Suprapubic skin (tissue), 4 donors: Measurements from ENCODE around the gene LRRC2. TPM values are rescaled to one million over a fixed set of nuclear protein-coding genes. Genes with fewer than 3 reads are reported as not detected.

Source experiments
- DNase-seq, 2 donors: peaks; one replicate each; pipeline ENCODE4 v3.0.0-alpha.2; 2019; ENCODE audit warnings: low spot score in 2 of 2
- H3K27ac ChIP-seq: fragments of 200-600 bp; sonication (generic); one replicate; pipeline ENCODE4 v1.5.1; 2019
- H3K27me3 ChIP-seq: fragments of 200-600 bp; sonication (generic); one replicate; pipeline ENCODE4 v1.5.1; 2019
- H3K36me3 ChIP-seq: fragments of 200-600 bp; sonication (generic); one replicate; pipeline ENCODE4 v1.5.1; 2019
- H3K4me1 ChIP-seq: fragments of 200-600 bp; sonication (generic); one replicate; pipeline ENCODE4 v1.5.1; 2019
- H3K4me3 ChIP-seq: fragments of 200-600 bp; sonication (generic); one replicate; pipeline ENCODE4 v1.5.1; 2019; ENCODE audit warnings: mild to moderate bottlenecking
- H3K9me3 ChIP-seq: fragments of 200-600 bp; sonication (generic); one replicate; pipeline ENCODE4 v1.5.1; 2019
- CTCF ChIP-seq, 2 donors: fragments of 200-600 bp in 1 of 2; fragments of 450-650 bp in 1 of 2; sonication (generic) in 1 of 2; IDR thresholded peaks; one replicate each; pipeline ENCODE4 v1.5.1; 2016 to 2019; ENCODE audit warnings: antibody characterized with exemption in 2 of 2, mild to moderate bottlenecking in 1 of 2, moderate library complexity in 1 of 2
- EP300 ChIP-seq: sonication (generic); formaldehyde crosslinking; IDR thresholded peaks from one replicate; pipeline ENCODE4 v1.6.1; 2017; ENCODE audit warnings: antibody characterized with exemption
- POLR2A ChIP-seq, 2 donors: fragments of 450-650 bp; IDR thresholded peaks; one replicate each; pipeline ENCODE4 v1.6.1; 2017; ENCODE audit warnings: antibody characterized with exemption in 2 of 2, mild to moderate bottlenecking in 2 of 2, moderate library complexity in 2 of 2
- POLR2AphosphoS5 ChIP-seq, 3 donors: sonication (generic); formaldehyde crosslinking; IDR thresholded peaks; one replicate each; pipeline ENCODE4 v1.6.1; 2017; ENCODE audit warnings: antibody characterized with exemption in 3 of 3
- WGBS: methylation state at CpG from one replicate; pipeline ENCODE4 v1.1.5; 2018; 5-methylcytosine and 5-hydroxymethylcytosine counted together
- total RNA-seq, 4 donors: library from RNA; depleted of rRNA; stranded (reverse); fragments of >200 nt; gene quantifications; one replicate each; pipeline ENCODE4 v1.1.0, GENCODE V29; 2016

The LRRC2 gene
- total RNA-seq, 4 donors from 2014 or later, result 0.83 to 3.7 (median 2.6) TPM

DNA sequence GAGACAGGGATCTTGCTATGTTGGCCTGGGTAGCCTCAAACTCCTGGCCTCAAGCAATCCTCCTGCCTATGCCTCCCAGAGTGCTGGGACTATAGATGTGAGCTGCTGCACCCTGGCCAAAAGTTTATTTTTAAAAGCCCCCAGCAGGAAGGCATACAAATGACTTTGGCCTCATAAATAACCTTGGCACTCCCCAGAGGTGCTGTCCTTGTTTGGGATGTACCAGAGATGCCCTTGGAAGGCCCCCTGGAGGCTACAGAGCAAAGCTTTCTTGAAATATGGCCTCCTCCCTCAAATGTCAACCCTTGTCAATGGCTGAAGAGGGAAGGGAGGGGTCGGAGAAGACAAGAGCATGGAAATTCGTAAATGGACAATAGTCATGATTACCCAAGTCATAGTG lies 82.3 kb downstream of the LRRC2 start:
- no peaks in the 10 kb centered on the region for H3K9me3 ChIP-seq
- DNase-seq, result no peak
- H3K4me3 ChIP-seq, result no peak overlapping the region
- no peak for TF ChIP-seq CTCF (IDR thresholded peaks at IDR 0.05)
- no peak for TF ChIP-seq POLR2AphosphoS5 (IDR thresholded peaks at IDR 0.05)
- no peak for TF ChIP-seq POLR2A (IDR thresholded peaks at IDR 0.05)
- TF ChIP-seq EP300, result no peak
- H3K36me3 ChIP-seq, result no peaks in the 10 kb centered on the region
- WGBS, result 88% methylated on average over 2 of the region's 2 CpGs
- no peak overlapping the region for H3K27ac ChIP-seq
- peaks cover 5% of the 10 kb centered on the region for H3K4me1 ChIP-seq
- peaks cover 3% of the 10 kb centered on the region for H3K27me3 ChIP-seq

DNA sequence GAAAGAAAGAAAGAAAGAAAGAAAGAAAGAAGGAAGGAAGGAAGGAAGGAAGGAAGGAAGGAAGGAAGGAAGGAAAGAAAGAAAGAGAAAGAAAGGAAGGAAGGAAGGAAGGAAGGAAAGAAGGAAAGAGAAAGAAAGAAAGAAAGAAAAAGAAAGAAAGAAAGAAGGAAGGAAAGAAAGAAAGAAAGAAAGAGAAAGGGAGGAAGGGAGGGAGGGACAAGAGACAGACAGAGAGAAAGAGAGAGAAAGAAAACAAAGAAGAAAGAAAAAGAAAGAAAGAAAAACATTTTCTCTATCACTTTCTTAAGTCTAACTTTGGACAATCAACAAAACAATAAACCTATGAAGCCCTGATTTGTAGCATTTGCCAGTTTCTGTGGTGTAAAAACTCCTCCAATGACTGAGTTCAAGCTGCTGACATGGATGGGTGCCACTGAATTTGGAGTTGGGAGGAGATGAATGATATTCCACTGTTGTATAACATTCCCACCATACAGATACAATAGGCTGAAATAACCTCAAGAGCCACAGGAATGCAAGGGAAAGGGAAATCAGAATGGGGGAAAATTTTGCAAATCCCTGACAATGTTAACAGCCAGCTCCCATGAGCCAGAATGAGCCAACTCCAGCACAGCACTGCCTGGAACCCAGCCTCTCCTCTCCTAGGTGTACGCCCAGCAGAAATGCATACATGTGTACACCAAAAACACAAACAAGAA lies 83.3 kb downstream of the LRRC2 start:
- Histone ChIP-seq H3K27ac (no peak overlapping the region), H3K27me3 (peaks cover 3% of the 10 kb centered on the region), H3K4me1 (no peaks in the 10 kb centered on the region), H3K36me3 (no peaks in the 10 kb centered on the region), H3K9me3 (no peaks in the 10 kb centered on the region), H3K4me3 (no peak overlapping the region)
- no peak for DNase-seq
- 67% methylated on average over 1 of the region's 1 CpG for WGBS
- TF ChIP-seq EP300 (no peak), POLR2AphosphoS5 (IDR thresholded peaks at IDR 0.05) (no peak), CTCF (IDR thresholded peaks at IDR 0.05) (no peak), POLR2A (IDR thresholded peaks at IDR 0.05) (no peak)

- H3K4me3 ChIP-seq, result no peak overlapping the region
- no peak for TF ChIP-seq EP300
- no peak for TF ChIP-seq POLR2AphosphoS5 (IDR thresholded peaks at IDR 0.05)
- no peak for TF ChIP-seq POLR2A (IDR thresholded peaks at IDR 0.05)
- TF ChIP-seq CTCF (IDR thresholded peaks at IDR 0.05), result no peak
- H3K9me3 ChIP-seq, result no peaks in the 10 kb centered on the region
- peaks cover 3% of the 10 kb centered on the region for H3K27me3 ChIP-seq
- H3K4me1 ChIP-seq, result no peaks in the 10 kb centered on the region
- no peak overlapping the region for H3K27ac ChIP-seq
- WGBS, result 75% methylated on average over 4 of the region's 4 CpGs
- DNase-seq, result no peak
- H3K36me3 ChIP-seq, result no peaks in the 10 kb centered on the region
Observed at GRCh38 chr3:46481636-46482035, 84.5 kb downstream of the LRRC2 start.

DNA sequence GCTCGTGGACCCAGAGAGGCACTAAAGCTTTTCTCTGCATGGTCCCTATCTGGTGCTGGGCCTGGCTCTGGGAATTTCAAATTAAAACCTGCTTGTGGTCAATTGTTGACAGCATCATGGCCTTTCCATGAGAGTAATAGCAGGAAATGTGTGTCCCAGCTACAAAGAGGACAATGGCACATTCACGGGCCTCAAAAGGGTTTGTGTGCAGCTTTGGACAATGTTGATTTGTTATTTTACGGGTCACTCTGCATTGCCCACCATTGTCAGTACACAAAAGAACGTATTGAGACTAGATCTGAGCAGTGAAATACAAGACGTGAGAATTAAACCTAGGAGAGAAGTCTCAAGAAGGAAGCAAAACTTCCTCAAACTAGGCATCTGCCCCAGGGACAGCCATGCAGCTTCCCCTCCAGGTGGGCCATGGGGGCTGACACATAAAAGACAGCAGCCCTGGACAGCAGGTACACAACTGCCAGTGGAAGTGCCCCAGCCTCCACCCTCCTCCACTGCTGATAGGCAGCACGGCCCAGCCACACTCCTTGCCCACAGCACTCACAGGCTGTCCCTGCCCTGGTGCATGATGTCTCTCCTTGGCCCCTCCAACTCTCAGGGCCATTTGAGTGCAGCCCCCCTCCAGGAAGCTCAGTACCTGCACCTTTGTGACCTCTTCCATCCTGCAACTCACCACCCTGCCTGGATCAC lies 85.5 kb downstream of the LRRC2 start:
- DNase-seq, result peak in 1 of 2 donors; percentile 54

More for the DNA sequence above, 85.5 kb downstream of the LRRC2 start:
- Histone ChIP-seq H3K4me1 (no peaks in the 10 kb centered on the region), H3K36me3 (no peaks in the 10 kb centered on the region), H3K27me3 (peaks cover 3% of the 10 kb centered on the region), H3K27ac (no peak overlapping the region), H3K4me3 (no peak overlapping the region), H3K9me3 (no peaks in the 10 kb centered on the region)
- TF ChIP-seq EP300, result no peak
- no peak for TF ChIP-seq CTCF (IDR thresholded peaks at IDR 0.05)
- TF ChIP-seq POLR2A (IDR thresholded peaks at IDR 0.05), result no peak
- no peak for TF ChIP-seq POLR2AphosphoS5 (IDR thresholded peaks at IDR 0.05)
- 79% methylated on average over 6 of the region's 6 CpGs for WGBS
